CD4-positive, alpha-beta T cell treated with Interleukin-4 for 4 hours (primary cell): ENCODE data around the gene RHBDD1.

Experiments used
- DNase-seq: peaks from one replicate; pipeline ENCODE4 v3.0.0-alpha.2; 2020

The RHBDD1 gene

DNA sequence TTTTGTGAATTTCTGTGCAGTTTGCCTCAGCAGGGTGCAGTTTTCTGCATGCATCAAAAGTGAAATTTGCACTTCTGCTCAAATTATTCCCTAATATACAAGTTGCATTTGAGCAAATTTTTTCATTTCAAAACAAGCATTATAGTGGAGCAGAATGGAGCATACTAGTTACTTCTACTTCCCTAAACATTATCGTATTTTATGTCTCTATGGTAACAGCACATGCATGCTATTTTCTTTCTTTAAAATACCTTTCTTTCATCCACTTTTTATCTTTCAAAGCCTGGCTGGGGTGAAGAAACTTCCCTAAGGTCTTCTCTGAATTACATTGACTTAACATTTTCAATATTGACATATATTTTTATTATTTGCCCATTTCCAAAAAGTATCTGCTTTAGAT lies 11.2 kb downstream of the RHBDD1 start:
- DNase-seq = no peak

DNA sequence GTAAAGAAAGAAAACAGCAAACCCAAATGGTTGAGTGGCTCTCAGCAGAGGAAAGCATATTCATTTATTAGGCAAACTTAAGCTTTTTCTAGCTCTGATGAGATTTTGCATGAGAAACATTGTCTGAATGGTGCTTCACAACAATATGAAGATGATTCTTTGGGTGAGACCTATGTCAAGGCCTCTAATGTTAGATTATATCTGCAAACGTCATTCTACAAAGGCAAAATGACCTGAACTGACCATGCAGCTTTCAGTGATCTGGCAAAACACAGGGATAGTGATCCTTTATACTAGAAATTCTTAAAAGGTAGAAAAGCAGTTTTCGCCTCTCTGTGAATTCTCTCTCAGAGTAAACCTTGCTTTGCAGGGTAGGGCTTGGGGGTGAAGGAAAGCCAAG lies 11.7 kb downstream of the RHBDD1 start:
- no peak for DNase-seq

DNA sequence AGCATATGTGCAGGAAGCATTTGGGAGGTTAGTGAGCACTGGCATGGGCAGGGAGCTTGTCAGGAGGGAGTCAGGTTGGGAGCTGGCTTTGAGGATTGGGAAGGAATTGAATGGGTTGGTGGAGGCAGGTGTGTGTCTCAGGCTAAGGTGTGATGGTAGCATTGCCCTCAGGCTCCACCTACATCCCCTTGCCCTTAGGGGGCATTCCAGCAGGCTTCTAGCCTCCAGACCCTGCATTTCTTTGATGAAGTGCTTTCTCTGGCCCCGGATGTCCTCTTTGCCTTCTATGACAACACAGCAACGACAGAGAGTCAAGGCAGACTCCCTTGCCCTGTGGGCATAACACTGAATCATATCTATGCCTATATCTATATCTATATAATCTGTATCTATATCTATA lies 13.5 kb downstream of the RHBDD1 start:
- no peak for DNase-seq

DNA sequence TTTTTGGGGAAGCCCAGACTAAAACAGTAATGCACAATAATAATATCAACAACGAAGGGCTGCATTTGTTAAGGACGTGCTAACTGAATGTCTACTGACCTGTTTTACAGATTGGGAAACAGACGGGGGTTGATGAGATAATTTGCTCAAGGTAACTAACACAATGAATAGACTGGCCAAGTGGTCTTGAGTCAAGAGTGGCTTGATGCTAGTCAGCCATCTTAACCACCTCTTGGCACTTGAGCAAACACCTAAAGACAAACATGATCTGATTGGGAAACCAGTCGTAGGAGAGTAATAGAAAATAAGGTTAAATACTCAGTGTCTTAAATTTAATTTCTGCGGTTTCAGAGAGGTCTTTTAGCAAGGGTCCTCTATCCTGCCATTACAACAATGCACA lies 14.2 kb downstream of the RHBDD1 start:
- no peak for DNase-seq

DNA sequence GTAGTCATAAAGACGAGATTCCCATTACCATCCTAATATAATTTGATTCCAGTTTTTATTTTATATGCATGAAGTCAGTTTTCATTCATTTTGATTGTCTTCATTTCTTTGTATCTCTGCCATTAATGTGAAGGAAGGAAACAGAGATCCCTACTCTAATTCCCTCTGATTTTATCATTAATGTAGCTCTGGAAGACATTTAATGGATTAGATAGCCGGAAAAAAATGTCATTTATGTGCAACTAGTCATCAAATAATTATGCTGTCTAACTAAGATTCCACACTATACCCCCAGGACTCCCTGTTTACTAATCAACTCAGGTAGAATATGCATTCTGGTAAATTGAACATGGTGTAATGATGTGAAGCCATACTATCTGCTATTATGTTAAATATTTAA lies 19.9 kb downstream of the RHBDD1 start:
- no peak for DNase-seq

DNA sequence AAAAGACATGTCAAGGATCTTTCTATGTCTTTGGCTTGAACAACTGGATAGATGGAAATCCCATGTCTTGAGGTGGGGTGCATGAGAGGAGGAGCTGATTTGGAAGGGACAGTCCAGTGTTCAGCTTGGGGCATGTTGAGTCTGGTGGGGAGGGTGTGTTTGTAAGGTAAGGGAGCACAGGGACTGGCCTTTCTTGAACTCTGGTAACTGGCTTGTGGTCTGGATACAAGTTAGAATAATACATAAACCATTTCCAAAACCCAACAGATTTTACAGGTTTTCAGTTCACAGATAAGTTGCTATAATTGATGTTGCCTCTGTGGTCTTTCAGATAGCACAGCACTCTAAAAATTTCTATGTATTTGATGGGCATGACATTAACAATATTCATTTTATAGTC lies 24.2 kb downstream of the RHBDD1 start:
- DNase-seq = no peak

DNA sequence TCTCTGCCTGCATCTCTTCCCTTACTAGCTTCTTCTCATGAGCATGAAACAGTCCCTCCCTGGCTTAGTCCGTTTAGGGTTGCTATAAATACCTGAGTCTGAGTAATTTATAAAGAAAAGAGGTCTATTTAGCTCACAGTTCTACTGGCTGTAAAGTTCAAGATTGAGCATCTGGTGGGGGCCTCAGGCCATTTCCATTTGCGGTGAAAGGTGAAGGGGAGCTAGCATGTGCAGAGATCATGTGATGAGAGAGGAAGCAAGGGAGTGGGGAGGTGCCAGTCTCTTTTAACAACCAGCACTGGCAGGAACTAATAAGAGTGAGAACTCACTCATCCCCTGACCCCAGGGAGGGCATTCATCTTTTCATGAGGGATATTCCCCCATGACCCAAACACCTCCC lies 26.8 kb downstream of the RHBDD1 start:
- DNase-seq = no peak

DNA sequence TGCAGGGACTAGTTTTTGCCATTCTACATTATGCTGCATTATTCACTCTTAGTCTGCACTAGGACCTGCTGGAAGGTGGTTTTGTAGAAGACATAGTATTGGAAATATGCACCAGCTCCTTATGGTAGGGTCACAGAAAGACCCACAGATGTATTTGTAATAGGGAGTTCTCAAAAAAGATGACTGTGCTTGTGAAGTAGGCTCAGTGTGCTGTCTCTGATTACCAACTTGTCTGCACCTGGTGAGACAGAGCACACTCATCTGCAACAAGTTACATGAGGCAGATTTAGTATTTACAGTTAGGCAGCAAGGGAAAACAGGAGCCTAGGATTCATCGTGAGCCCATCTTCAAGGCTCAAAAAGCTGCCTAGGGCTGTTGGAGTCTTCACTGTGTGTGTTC lies 29.4 kb downstream of the RHBDD1 start:
- DNase-seq = no peak

DNA sequence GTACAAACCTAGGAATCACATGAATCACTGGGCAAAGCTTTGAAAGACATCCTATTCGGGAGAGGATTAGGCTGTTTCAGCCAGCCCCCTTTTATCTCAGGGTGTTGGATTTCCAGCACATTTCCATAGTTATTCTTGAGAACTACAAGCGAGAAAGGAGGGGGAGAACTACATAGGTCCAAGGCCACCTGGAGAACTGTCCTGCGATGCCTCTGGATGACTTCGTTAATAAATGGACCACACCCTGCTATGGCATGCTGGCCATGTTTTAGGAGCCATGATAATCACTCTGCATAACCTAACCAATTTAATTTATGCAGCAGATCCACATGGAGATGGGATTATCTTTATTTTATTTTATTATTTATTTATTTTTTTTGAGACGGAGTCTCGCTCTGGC lies 29.9 kb downstream of the RHBDD1 start:
- DNase-seq = no peak

DNA sequence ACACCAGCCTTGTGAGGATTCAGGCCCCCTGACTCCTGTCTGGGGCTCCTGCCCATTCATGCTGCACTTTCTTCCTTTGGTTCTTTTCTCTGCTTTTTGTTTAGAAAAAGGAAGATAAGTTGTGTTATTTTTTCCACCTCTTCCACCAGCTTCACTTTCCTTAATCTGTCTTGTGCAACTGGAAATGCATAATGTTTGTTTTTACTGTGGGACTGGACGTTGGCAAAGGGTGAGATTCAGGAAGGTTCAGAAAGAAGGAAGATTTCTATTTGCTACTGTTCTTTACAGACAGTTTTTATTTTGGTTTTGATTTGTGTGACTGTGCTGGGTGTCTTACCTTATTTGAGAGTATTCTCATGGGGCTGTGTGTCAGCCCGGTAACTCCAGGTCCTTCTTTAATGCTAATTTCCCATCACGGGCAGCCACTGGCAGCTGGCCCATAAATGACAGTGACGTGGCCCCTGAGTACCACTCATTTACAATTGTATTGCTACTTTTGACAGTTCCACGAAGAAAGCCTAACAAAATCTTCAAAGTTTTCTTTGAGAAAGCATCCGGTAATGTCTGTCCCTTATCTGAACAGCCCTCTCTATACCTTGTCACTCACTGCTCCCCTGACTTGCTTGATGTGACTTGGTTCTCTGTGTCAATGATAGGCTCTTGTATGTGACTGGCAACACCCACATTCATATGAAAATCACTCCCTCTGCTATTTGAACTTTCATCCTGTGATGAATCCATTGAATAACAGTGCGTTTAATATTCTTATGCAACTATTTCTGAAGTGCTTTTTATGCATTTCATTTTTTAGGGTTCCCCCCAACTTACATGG lies 32.7 kb downstream of the RHBDD1 start:
- no peak for DNase-seq

DNA sequence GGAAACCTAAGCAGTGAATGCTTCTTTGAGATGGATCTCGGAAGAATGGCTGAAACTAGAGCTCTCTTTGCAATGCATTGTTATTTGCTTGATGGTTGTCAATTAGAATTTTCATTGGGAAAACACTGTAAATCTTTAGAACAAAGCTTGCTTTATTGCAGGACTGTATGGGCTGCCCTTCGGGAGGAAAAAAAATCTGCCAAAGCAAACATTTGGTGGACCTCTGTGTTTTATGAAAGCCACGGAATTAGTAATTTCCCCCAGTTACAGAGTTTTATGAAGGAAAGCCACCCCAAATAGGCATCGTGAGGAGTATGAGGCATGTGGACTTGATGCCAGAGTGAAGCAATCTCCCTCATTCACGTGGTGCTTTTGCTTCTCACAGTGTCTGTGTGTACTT lies 33.5 kb downstream of the RHBDD1 start:
- no peak for DNase-seq

DNA sequence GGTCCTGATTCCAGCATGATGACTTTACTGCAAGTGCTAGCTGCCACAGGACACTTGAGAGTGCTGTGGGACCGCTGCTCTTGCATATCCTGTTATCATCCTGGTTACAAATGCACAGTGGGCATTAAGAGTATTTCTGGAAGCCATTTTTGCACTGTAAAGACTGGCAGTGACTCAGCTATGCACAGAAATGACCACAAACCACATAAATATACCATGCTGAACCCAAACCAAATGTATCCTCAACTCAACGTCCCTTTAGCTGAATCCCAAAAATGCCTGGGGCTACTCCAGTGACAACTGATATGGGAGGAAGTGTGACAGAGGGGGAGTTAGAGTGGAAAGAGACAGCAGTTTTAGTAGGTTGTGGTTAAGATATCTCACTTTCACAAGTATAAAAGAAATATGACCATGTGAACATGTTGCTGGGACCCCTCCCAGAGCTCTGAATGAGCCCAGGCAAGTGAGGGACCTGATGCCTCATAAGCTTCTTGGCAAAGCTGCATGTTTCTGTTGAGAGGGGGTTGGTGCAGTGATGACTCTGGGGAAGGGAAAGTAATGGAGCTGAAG lies 37.3 kb downstream of the RHBDD1 start:
- DNase-seq = no peak

DNA sequence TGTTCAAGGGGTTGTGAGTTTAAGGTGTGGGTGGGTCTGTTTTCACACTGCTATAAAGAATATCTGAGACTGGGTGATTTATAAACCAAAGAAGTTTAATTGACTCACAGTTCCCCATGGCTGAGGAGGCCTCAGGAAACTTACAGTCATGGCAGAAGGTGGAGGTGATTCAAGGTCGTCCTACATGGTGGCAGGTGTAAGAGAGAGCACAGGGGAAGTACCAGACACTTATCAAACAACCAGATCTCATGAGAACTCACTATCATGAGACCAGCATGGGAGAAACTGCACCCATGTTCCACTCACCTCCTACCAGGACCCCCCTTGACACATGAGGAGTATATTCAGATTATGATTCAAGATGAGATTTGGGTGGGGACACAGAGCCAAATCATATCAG lies 38.0 kb downstream of the RHBDD1 start:
- no peak for DNase-seq

DNA sequence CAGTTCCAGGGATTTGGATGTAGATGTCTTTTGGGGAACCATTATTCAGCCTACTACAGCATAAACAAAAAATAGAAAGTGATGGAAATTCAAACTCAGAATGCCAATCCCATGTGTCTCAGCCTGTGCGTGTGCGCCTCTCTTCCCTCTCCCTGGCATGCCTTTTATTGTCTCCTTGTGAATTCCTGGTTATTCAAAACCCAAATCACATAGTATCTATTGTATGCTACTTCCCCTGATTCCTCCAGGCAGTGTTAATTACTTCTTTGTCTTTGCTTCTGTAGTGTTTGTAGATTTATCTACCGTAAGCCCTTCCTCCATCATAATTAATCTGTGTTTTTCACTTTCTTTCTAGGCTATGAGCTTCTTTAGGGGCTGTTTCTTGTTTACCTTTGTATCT lies 38.9 kb downstream of the RHBDD1 start:
- DNase-seq = no peak

DNA sequence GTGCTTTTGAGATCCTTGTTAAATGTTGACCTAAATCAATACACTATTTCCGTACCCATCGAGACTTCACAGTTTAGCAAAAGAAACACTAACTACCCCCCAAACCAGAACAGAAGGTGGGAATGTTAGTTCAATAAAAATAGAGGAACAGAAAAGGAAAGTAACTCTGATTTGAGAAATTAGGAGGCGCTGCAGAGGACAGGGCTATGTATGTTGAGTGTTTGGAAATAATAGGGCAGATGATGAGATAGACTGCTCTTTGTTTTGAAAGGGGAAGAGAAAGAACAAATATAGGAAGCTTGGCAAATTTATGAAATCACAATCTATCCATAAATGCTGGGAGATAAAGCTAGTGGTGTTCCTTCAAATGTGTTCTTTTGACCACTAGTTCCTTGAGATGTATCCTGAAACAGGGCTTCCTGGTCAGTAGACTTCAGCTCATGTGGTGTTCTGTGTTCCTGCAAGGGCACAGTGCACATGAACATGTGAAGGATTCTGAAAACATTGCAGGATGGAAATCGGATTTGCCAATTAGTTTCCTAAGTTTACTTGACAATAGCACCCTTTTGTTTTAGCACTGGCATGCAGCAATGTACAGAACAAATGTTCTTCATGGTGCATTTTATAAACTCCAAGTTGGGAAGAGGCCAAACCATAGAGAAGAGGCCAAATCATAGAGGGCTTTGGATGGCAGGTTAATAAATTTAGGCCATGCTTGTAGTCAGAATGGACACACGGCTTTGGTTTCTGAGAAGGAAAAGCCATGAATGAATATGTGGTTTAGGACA lies 39.8 kb downstream of the RHBDD1 start:
- no peak for DNase-seq

DNA sequence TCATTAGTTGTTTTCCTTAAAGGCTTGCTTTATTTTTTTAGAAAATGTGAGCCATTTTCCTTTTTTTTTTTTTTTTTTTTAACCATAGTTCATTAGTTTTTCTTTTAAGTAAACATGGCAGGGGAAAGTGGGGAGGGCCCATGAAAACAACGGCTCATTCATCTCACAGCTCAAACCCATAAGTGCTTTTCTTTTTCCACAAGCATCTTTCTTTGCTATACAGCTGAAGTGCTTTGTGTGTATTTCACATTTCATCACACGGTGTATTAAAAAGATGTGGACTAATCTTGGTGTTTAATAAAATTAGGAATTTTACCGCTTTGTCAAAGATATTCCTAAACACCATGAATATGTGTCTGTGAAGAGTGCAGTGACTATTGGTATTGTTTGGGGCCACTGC lies 41.6 kb downstream of the RHBDD1 start:
- no peak for DNase-seq

DNA sequence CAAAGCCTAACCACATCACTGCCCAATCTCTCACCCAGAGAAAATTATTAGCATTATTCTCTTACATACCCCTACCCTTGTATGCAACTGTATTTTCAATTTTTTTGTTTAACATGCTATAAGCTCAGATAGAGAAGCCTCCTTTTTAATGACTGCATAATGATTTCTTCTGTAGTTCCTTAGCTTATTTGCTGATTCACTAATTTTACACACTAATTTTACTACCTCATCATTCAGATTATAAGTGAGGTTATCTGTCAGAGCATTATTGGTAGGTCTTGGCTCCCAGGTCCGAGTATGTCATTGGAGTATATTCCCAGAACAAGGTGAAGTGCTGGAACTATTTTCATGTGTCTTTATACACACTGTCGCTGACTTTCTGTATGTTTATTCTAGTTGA lies 45.4 kb downstream of the RHBDD1 start:
- no peak for DNase-seq

DNA sequence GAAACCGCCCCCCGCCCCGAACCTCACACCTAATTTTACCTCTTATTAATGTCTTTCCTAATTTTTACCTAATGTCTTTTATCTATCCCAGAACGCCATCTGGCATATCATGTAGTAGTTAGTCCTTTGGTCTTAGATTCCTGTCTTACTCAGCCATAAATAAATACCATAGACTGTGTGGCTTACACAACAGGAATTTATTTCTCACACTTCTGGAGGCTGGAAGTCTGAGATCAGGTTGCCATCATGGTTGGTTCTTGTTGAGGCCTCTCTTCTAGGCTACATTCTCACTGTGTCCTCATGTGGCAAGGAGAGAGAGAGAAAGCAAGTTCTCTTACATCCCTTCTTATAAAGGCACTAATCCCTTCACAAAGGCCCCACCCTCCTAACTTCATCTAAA lies 46.8 kb downstream of the RHBDD1 start:
- DNase-seq = no peak

DNA sequence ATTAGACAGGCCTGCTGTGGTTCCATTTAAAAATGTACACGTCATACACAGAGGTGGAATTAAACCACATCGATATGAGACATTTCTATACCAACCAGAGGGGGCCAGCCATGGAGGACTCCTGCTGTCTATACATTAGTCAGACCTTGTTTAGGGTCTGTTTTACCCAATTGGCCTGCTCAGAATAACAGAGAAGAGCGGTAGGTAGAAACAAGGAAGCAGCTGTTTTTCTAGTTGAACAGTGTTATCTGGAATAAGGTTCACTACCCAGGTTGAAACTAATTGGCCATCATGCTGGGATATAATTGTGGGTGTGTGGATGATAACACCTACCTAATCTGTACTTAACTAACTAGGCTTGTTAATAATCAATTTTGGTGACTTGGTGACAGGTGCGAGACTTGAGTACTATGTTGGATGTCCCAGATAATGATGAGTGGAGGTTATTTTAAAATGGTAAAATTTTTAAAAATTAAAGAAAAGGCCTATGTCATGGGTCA lies 47.5 kb downstream of the RHBDD1 start:
- DNase-seq = no peak

DNA sequence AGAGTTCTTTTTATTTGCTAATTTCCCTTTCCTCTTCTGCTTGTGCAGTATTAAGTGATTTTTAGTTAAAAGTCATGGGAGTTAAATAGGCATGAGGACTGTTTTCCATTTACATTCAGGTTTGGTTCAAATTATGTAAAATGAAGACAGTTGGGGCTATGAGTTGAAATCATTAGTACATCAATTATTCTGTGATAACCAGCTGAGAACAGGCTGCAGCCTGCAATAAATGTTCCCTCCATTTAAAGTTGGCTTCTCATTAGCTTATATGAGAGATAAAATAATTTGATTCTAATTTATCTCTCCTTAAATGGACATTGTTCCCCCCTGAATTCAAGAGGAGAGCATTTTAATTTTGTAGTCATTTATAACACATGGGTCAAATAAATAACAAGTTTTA lies 48.3 kb downstream of the RHBDD1 start:
- DNase-seq = no peak

DNA sequence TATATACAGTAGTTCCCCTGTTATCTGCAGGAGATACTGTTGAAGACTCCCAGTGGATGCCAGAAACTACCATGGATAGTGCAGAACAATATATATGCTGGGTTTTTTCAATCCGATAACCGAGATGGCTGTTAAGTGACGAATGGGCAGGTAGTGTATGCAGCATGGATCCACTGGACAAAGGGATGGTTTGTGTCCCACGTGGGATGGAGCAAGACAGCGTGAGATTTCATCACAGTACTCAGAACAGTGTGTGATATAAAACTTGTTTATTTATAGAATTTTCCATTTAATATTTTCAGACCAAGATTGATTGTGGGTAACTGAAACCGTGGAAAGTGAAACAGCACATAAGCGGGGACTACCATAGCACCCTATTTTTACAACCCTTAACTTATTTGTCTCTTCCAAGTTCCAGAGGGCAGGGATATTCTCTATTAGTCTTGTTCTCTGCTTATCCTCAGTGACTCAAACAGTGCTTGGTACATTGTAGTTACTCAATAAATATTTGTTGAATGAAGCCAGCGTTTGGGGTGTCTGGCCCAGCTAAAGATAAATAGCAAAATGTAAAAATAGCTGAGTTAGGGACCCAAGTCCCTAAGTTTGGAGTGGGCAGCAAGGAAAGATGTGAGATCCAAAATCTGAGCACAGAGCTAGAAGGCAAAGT lies 50.0 kb downstream of the RHBDD1 start:
- DNase-seq = no peak

DNA sequence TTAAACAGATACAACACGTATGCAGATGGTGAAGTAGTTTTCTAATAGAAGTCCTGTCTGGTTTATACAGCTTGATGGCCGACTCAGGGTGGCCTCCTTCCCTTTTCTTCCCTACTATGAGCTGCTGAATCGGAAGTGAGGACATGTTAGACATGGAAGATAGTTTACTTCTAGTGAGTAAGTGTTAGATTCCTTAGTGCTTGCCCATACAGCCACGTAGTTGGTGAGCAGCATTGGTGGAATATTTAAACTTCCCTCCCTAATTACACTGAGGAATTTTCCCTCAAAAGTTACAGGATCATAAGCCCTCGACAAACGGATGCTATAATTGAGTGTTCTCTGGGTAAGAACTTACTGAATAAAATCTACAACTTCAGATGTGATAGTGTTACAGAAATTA lies 52.1 kb downstream of the RHBDD1 start:
- DNase-seq = no peak

DNA sequence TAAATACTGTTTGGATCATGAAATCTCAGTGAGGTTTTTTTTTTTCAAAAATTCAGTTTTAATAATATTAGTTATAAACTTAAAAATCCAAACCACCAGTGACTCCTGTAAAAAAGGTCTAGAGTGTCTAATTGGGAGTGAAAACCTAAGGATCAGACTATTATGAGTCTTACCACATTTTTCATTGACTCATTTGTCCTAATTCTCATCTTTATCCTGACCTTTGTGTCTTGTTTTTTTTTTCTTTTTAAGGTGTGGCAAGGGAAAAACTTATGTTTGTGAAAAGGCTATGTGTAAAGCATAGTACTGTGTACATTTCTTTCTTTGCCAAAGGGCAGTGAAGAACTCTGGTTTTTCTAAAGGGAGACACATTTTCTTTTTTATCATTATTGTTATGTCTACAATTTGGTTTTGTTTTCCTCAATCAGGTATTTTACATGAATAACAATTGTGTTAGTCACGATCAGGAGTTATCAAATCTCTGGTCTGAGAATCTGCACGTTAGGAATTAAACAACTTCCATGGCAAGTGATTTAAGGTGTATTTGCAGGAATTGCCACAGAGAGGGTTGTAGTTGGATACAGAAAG lies 52.6 kb downstream of the RHBDD1 start:
- DNase-seq = no peak
